GM23338 (cell line): ENCODE measurements around the gene GRAMD1C. TPM values are rescaled to one million over a fixed set of nuclear protein-coding genes. Genes with fewer than 3 reads are reported as not detected.

Source experiments
- ATAC-seq: fragments of 200-7000 bp; cut with Tn5 transposase; 3 replicates; pipeline ENCODE4 v1.9.1; 2020
- DNase-seq: peaks from one replicate; pipeline ENCODE4 v3.0.0-alpha.2; 2015; ENCODE audit warnings: low spot score
- H2AFZ ChIP-seq: fragments of 200-600 bp; sonication (generic); 2 replicates; pipeline ENCODE4 v1.8.0; 2016; ENCODE audit warnings: antibody characterized with exemption, mild to moderate bottlenecking, moderate library complexity
- H3F3A ChIP-seq: fragments of 200-600 bp; sonication (generic); replicated peaks from 2 replicates; pipeline ENCODE4 v1.8.0; 2017; ENCODE audit warnings: antibody characterized with exemption, mixed run types, low read depth
- H3K27ac ChIP-seq: fragments of 200-600 bp; sonication (generic); 2 replicates; pipeline ENCODE4 v1.6.1; 2016; ENCODE audit warnings: low read depth
- H3K27me3 ChIP-seq: fragments of 200-600 bp; sonication (generic); 2 replicates; pipeline ENCODE4 v1.8.0; 2016; ENCODE audit warnings: mild to moderate bottlenecking, mixed run types, moderate library complexity; ENCODE audit not compliant: insufficient read depth
- H3K36me3 ChIP-seq: fragments of 200-600 bp; sonication (generic); 2 replicates; pipeline ENCODE4 v1.8.0; 2016; ENCODE audit warnings: mild to moderate bottlenecking; ENCODE audit not compliant: insufficient read depth
- H3K4me1 ChIP-seq: fragments of 200-600 bp; sonication (generic); 2 replicates; pipeline ENCODE4 v1.8.0; 2016; ENCODE audit warnings: mild to moderate bottlenecking, moderate library complexity; ENCODE audit not compliant: insufficient read depth
- H3K4me2 ChIP-seq: fragments of 200-600 bp; sonication (generic); 2 replicates; pipeline ENCODE4 v1.7.1; 2017; ENCODE audit warnings: mixed run types
- H3K4me3 ChIP-seq: fragments of 200-600 bp; sonication (generic); 2 replicates; pipeline ENCODE4 v1.6.1; 2016; ENCODE audit warnings: mixed run types
- H3K79me2 ChIP-seq: fragments of 200-600 bp; sonication (generic); replicated peaks from 2 replicates; pipeline ENCODE4 v1.8.0; 2017; ENCODE audit warnings: mild to moderate bottlenecking; ENCODE audit not compliant: insufficient read depth
- H3K9me2 ChIP-seq: fragments of 200-600 bp; sonication (generic); 2 replicates; pipeline ENCODE4 v1.8.0; 2017; ENCODE audit not compliant: insufficient read depth
- H4K20me1 ChIP-seq: fragments of 200-600 bp; sonication (generic); replicated peaks from 2 replicates; pipeline ENCODE4 v1.8.0; 2017; ENCODE audit warnings: mild to moderate bottlenecking; ENCODE audit not compliant: insufficient read depth
- H3K27ac Mint-ChIP-seq: 2 replicates; pipeline ENCODE4 v1.8.0; 2020; ENCODE audit warnings: inconsistent platforms, mild to moderate bottlenecking, moderate library complexity, mixed read lengths
- H3K27me3 Mint-ChIP-seq: 3 replicates; pipeline ENCODE4 v1.8.0; 2022; ENCODE audit warnings: low read depth, mild to moderate bottlenecking, moderate library complexity, mixed read lengths, inconsistent platforms; ENCODE audit not compliant: insufficient read depth, poor library complexity
- H3K36me3 Mint-ChIP-seq: 3 replicates; pipeline ENCODE4 v1.8.0; 2021; ENCODE audit warnings: low read depth, mild to moderate bottlenecking, inconsistent platforms, moderate library complexity, mixed read lengths
- H3K4me1 Mint-ChIP-seq: 3 replicates; pipeline ENCODE4 v1.8.0; 2020; ENCODE audit warnings: mild to moderate bottlenecking, inconsistent platforms, mixed read lengths
- H3K4me3 Mint-ChIP-seq: 3 replicates; pipeline ENCODE4 v1.8.0; 2021; ENCODE audit warnings: moderate library complexity, mild to moderate bottlenecking, inconsistent platforms, mixed read lengths
- H3K9me3 Mint-ChIP-seq: 3 replicates; pipeline ENCODE4 v1.8.0; 2020; ENCODE audit warnings: moderate library complexity, mild to moderate bottlenecking, inconsistent platforms, mixed read lengths
- CREB1 ChIP-seq: fragments of 250-450 bp; sonication (Bioruptor Pico); IDR thresholded peaks from 2 replicates; pipeline ENCODE4 v1.5.0; 2020; ENCODE audit warnings: low read depth, mild to moderate bottlenecking, moderate library complexity
- CTCF ChIP-seq, 2 experiments: fragments of 200-600 bp in 1 of 2; sonication (generic) in 1 of 2; conservative IDR thresholded peaks; 2 replicates each; pipeline versions ENCODE4 v1.5.1 to v1.6.1; 2016 to 2017; ENCODE audit warnings: antibody characterized with exemption in 2 of 2, low read depth in 2 of 2, mild to moderate bottlenecking in 2 of 2, moderate library complexity in 1 of 2
- ETS1 ChIP-seq: IDR thresholded peaks from 2 replicates; pipeline ENCODE4 v1.6.1; 2016; ENCODE audit warnings: antibody characterized with exemption
- EZH2 ChIP-seq: fragments of 200-600 bp; sonication (generic); IDR thresholded peaks from one replicate; pipeline ENCODE4 v1.8.0; 2017; ENCODE audit warnings: antibody characterized with exemption, mild to moderate bottlenecking, low read depth; ENCODE audit not compliant: unreplicated experiment
- EZH2phosphoT487 ChIP-seq: fragments of 200-600 bp; sonication (generic); IDR thresholded peaks from one replicate; pipeline ENCODE4 v1.8.1; 2018; ENCODE audit warnings: antibody characterized with exemption; ENCODE audit not compliant: unreplicated experiment
- JUNB ChIP-seq: IDR thresholded peaks from one replicate; pipeline ENCODE4 v1.6.1; 2016; ENCODE audit warnings: antibody characterized with exemption; ENCODE audit not compliant: unreplicated experiment
- NANOG ChIP-seq: IDR thresholded peaks from 2 replicates; pipeline ENCODE4 v1.6.1; 2016; ENCODE audit warnings: antibody characterized with exemption, borderline replicate concordance
- POLR2AphosphoS5 ChIP-seq: IDR thresholded peaks from 2 replicates; pipeline ENCODE4 v1.6.1; 2016; ENCODE audit warnings: antibody characterized with exemption, low read depth
- REST ChIP-seq: IDR thresholded peaks from one replicate; pipeline ENCODE4 v1.6.1; 2018; ENCODE audit warnings: antibody characterized with exemption; ENCODE audit not compliant: unreplicated experiment
- STAT1 ChIP-seq: IDR thresholded peaks from one replicate; pipeline ENCODE4 v1.6.1; 2016; ENCODE audit warnings: antibody characterized with exemption; ENCODE audit not compliant: unreplicated experiment
- ZNF114 ChIP-seq: fragments of 250-450 bp; sonication (Bioruptor Pico); IDR thresholded peaks from 2 replicates; pipeline ENCODE4 v1.5.0; 2020; ENCODE audit warnings: mild to moderate bottlenecking, moderate library complexity
- ZNF331 ChIP-seq: fragments of 250-450 bp; sonication (Bioruptor Pico); IDR thresholded peaks from 2 replicates; pipeline ENCODE4 v1.5.0; 2020; ENCODE audit warnings: low read depth, mild to moderate bottlenecking, moderate library complexity
- ZNF462 ChIP-seq: fragments of 250-450 bp; sonication (Bioruptor Pico); IDR thresholded peaks from 2 replicates; pipeline ENCODE4 v1.5.0; 2020; ENCODE audit warnings: mild to moderate bottlenecking, moderate library complexity
- polyA plus RNA-seq: library from polyadenylated mRNA; unstranded; fragments of >200 nt; fragmentation: Nextera tagmentation; extraction: Ambion mirVana; gene quantifications from 2 replicates; pipeline ENCODE4 v1.2.1, GENCODE V29; 2016
- total RNA-seq: library from RNA; depleted of rRNA; stranded (reverse); fragments of >200 nt; shearing (Covaris generic); gene quantifications from 2 replicates; pipeline ENCODE4 v1.2.3, GENCODE V29; 2014

GRAMD1C gene
- total and polyA plus RNA-seq, 2 experiments from 2014 or later = 3.3 to 3.6 TPM

- Mint-ChIP-seq H3K27ac (no peak overlapping the region), H3K27me3 (peaks cover 2% of the 10 kb centered on the region), H3K36me3 (no peaks in the 10 kb centered on the region; the same call in 2 of the 3 replicates), H3K4me1 (peaks cover 6% of the 10 kb centered on the region; the same call in 2 of the 3 replicates), H3K4me3 (no peak overlapping the region), H3K9me3 (no peaks in the 10 kb centered on the region)
- Histone ChIP-seq H3K27ac (no peak overlapping the region), H3K79me2 (no peaks in the 10 kb centered on the region), H3K36me3 (no peaks in the 10 kb centered on the region), H3F3A (no peaks in the 10 kb centered on the region), H3K9me2 (no peaks in the 10 kb centered on the region), H3K4me3 (no peak overlapping the region), H3K4me2 (no peak overlapping the region), H2AFZ (no peak overlapping the region; the same call in 1 of the 2 replicates), H3K4me1 (peaks cover 8% of the 10 kb centered on the region; the same call in 1 of the 2 replicates), H3K27me3 (no peaks in the 10 kb centered on the region), H4K20me1 (no peaks in the 10 kb centered on the region)
- ATAC-seq = no peak
- TF ChIP-seq CTCF (conservative IDR thresholded peaks at IDR 0.05; ENCODE audit: low read depth in 2 of 2) (no peak), STAT1 (no peak), CREB1 (CRISPR knock-in tag) (no peak), NANOG (no peak), ZNF114 (no peak), ETS1 (no peak), EZH2 (no peak), ZNF331 (no peak), JUNB (no peak), POLR2AphosphoS5 (no peak), ZNF462 (CRISPR knock-in tag) (no peak), REST (no peak), EZH2phosphoT487 (no peak)
- no peak for DNase-seq
These were observed 46.5 kb downstream of the GRAMD1C start for GRCh38 chr3:113885050-113885449.
